A549 (cell line): ENCODE data around the gene LOXHD1.

Source experiments
- BHLHE40 ChIP-seq: IDR thresholded peaks from 2 replicates; pipeline ENCODE4 v1.6.1; 2012; ENCODE audit warnings: low read depth, low read length, inconsistent platforms
- CBX8 ChIP-seq: fragments of 200-600 bp; sonication (generic); IDR thresholded peaks from 2 replicates; pipeline ENCODE4 v1.6.1; 2016
- CHD2 ChIP-seq: fragments of 150-350 bp; IDR thresholded peaks from 2 replicates; pipeline ENCODE4 v1.6.1; 2014; ENCODE audit warnings: low read length; ENCODE audit not compliant: partially characterized antibody
- HDAC2 ChIP-seq: fragments of 200-600 bp; sonication (generic); IDR thresholded peaks from 2 replicates; pipeline ENCODE4 v1.6.1; 2016
- MAX ChIP-seq: IDR thresholded peaks from 2 replicates; pipeline ENCODE4 v1.6.1; 2012
- MYC ChIP-seq: IDR thresholded peaks from 2 replicates; pipeline ENCODE4 v1.6.1; 2012; ENCODE audit warnings: mild to moderate bottlenecking, inconsistent platforms, low read length, improper control_type of control experiment, borderline replicate concordance
- POLR2A ChIP-seq: IDR thresholded peaks from 2 replicates; pipeline ENCODE4 v1.6.1; 2012; ENCODE audit warnings: mild to moderate bottlenecking, low read length
- POLR2AphosphoS2 ChIP-seq: conservative IDR thresholded peaks from 2 replicates; pipeline ENCODE4 v1.6.1; 2012; ENCODE audit warnings: low read length, improper control_type of control experiment, inconsistent platforms
- TF ChIP-seq, protein P1 (sequence below): fragments of >200 bp; sonication (Bioruptor Twin); formaldehyde crosslinking; IDR thresholded peaks from 3 replicates; pipeline ENCODE4 v1.5.1; 2016
- TF ChIP-seq, protein P2 (sequence below): fragments of 200-600 bp; sonication (generic); IDR thresholded peaks from 2 replicates; pipeline ENCODE4 v1.6.1; 2016; ENCODE audit warnings: antibody characterized with exemption, mild to moderate bottlenecking, moderate library complexity

GRCh38 chr18:46573156-46573555, 83.9 kb downstream of the LOXHD1 start:
- TF ChIP-seq CBX8 (no peak), BHLHE40 (no peak), CHD2 (no peak), POLR2A (no peak), MYC (no peak), MAX (no peak), HDAC2 (no peak), POLR2AphosphoS2 (no peak)
- TF ChIP-seq, protein P1, sequence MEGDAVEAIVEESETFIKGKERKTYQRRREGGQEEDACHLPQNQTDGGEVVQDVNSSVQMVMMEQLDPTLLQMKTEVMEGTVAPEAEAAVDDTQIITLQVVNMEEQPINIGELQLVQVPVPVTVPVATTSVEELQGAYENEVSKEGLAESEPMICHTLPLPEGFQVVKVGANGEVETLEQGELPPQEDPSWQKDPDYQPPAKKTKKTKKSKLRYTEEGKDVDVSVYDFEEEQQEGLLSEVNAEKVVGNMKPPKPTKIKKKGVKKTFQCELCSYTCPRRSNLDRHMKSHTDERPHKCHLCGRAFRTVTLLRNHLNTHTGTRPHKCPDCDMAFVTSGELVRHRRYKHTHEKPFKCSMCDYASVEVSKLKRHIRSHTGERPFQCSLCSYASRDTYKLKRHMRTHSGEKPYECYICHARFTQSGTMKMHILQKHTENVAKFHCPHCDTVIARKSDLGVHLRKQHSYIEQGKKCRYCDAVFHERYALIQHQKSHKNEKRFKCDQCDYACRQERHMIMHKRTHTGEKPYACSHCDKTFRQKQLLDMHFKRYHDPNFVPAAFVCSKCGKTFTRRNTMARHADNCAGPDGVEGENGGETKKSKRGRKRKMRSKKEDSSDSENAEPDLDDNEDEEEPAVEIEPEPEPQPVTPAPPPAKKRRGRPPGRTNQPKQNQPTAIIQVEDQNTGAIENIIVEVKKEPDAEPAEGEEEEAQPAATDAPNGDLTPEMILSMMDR = no peak
- TF ChIP-seq, protein P2, sequence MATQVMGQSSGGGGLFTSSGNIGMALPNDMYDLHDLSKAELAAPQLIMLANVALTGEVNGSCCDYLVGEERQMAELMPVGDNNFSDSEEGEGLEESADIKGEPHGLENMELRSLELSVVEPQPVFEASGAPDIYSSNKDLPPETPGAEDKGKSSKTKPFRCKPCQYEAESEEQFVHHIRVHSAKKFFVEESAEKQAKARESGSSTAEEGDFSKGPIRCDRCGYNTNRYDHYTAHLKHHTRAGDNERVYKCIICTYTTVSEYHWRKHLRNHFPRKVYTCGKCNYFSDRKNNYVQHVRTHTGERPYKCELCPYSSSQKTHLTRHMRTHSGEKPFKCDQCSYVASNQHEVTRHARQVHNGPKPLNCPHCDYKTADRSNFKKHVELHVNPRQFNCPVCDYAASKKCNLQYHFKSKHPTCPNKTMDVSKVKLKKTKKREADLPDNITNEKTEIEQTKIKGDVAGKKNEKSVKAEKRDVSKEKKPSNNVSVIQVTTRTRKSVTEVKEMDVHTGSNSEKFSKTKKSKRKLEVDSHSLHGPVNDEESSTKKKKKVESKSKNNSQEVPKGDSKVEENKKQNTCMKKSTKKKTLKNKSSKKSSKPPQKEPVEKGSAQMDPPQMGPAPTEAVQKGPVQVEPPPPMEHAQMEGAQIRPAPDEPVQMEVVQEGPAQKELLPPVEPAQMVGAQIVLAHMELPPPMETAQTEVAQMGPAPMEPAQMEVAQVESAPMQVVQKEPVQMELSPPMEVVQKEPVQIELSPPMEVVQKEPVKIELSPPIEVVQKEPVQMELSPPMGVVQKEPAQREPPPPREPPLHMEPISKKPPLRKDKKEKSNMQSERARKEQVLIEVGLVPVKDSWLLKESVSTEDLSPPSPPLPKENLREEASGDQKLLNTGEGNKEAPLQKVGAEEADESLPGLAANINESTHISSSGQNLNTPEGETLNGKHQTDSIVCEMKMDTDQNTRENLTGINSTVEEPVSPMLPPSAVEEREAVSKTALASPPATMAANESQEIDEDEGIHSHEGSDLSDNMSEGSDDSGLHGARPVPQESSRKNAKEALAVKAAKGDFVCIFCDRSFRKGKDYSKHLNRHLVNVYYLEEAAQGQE = no peak
